HL-60 (cell line): Measurements from ENCODE around the gene BAIAP2.

Source experiments
- DNase-seq, 2 experiments: peaks; one replicate each; pipeline ENCODE4 v3.0.0-alpha.2; 2010 to 2020; ENCODE audit warnings: low read depth in 1 of 2, low spot score in 1 of 2
- H3K27ac ChIP-seq: fragments of 250-450 bp; sonication (Bioruptor Pico); replicated peaks from 2 replicates; pipeline ENCODE4 v1.5.1; 2020; ENCODE audit warnings: mild to moderate bottlenecking, moderate library complexity
- H3K27me3 ChIP-seq: fragments of 250-450 bp; sonication (Bioruptor Pico); 2 replicates; pipeline ENCODE4 v1.5.1; 2021; ENCODE audit warnings: mild to moderate bottlenecking, moderate library complexity; ENCODE audit not compliant: insufficient read depth, poor library complexity, severe bottlenecking
- H3K4me3 ChIP-seq: replicated peaks from 2 replicates; pipeline ENCODE4 v1.5.1; 2011; ENCODE audit warnings: mild to moderate bottlenecking, control low read depth, low read length; ENCODE audit not compliant: insufficient read depth
- GABPA ChIP-seq: IDR thresholded peaks from 2 replicates; pipeline ENCODE4 v1.6.1; 2012; ENCODE audit warnings: low read depth
- POLR2AphosphoS5 ChIP-seq: IDR thresholded peaks from 2 replicates; pipeline ENCODE4 v1.6.1; 2012; ENCODE audit warnings: low read depth
- SPI1 ChIP-seq: IDR thresholded peaks from 2 replicates; pipeline ENCODE4 v1.6.1; 2012; ENCODE audit warnings: low read depth, mild to moderate bottlenecking, borderline replicate concordance
- TF ChIP-seq, protein P1 (sequence below): IDR thresholded peaks from 2 replicates; pipeline ENCODE4 v1.6.1; 2012; ENCODE audit warnings: low read depth; ENCODE audit not compliant: insufficient replicate concordance
- TF ChIP-seq, protein P2 (sequence below): IDR thresholded peaks from one replicate; pipeline ENCODE4 v1.5.1; 2011; ENCODE audit warnings: low read length, control low read depth, inconsistent platforms; ENCODE audit not compliant: insufficient read depth

The BAIAP2 gene

DNA sequence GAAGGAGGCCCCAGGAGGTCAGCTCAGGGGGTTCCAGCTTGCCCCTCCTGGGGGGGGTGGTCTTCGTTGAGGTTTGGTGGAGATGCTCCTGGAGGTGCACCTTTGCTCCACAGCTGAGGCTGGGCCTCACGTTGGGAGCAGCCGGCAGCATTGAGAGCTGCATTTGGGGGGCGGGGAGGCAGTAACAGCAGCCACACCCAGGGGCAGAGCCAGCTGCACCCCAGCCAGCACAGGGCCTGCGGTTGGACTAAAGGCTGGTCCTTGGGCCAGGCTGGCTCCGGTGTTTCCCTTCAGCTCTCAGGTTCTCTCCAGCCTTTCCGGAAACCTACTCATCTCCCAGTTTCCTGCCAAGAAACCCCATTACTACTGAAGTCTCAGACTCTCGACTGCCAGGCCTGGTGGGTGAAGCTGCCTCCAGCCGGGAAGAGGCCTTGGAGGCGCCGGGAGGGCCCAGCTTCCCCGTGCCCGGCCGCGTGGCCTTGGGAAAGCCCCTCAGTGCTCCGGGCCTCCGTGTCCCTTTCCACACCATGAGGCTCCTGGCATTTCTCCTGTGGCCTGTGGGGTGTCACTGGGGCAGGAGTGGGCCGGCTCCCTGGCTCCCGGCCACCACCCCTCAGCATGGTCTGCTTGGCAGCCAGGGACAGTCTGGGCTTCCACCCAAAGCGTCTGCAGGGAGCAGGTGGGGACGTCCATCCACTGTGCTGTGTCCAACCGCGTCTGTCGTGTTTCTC, 14.0 kb upstream of the BAIAP2 start:
- DNase-seq: no peak
- TF ChIP-seq SPI1 (no peak), POLR2AphosphoS5 (no peak), GABPA (no peak)
- TF ChIP-seq, protein P1, sequence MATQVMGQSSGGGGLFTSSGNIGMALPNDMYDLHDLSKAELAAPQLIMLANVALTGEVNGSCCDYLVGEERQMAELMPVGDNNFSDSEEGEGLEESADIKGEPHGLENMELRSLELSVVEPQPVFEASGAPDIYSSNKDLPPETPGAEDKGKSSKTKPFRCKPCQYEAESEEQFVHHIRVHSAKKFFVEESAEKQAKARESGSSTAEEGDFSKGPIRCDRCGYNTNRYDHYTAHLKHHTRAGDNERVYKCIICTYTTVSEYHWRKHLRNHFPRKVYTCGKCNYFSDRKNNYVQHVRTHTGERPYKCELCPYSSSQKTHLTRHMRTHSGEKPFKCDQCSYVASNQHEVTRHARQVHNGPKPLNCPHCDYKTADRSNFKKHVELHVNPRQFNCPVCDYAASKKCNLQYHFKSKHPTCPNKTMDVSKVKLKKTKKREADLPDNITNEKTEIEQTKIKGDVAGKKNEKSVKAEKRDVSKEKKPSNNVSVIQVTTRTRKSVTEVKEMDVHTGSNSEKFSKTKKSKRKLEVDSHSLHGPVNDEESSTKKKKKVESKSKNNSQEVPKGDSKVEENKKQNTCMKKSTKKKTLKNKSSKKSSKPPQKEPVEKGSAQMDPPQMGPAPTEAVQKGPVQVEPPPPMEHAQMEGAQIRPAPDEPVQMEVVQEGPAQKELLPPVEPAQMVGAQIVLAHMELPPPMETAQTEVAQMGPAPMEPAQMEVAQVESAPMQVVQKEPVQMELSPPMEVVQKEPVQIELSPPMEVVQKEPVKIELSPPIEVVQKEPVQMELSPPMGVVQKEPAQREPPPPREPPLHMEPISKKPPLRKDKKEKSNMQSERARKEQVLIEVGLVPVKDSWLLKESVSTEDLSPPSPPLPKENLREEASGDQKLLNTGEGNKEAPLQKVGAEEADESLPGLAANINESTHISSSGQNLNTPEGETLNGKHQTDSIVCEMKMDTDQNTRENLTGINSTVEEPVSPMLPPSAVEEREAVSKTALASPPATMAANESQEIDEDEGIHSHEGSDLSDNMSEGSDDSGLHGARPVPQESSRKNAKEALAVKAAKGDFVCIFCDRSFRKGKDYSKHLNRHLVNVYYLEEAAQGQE: no peak
- TF ChIP-seq, protein P2, sequence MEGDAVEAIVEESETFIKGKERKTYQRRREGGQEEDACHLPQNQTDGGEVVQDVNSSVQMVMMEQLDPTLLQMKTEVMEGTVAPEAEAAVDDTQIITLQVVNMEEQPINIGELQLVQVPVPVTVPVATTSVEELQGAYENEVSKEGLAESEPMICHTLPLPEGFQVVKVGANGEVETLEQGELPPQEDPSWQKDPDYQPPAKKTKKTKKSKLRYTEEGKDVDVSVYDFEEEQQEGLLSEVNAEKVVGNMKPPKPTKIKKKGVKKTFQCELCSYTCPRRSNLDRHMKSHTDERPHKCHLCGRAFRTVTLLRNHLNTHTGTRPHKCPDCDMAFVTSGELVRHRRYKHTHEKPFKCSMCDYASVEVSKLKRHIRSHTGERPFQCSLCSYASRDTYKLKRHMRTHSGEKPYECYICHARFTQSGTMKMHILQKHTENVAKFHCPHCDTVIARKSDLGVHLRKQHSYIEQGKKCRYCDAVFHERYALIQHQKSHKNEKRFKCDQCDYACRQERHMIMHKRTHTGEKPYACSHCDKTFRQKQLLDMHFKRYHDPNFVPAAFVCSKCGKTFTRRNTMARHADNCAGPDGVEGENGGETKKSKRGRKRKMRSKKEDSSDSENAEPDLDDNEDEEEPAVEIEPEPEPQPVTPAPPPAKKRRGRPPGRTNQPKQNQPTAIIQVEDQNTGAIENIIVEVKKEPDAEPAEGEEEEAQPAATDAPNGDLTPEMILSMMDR: no peak
- Histone ChIP-seq H3K27me3 (peaks cover 5% of the 10 kb centered on the region), H3K27ac (no peak overlapping the region), H3K4me3 (no peak overlapping the region)

DNA sequence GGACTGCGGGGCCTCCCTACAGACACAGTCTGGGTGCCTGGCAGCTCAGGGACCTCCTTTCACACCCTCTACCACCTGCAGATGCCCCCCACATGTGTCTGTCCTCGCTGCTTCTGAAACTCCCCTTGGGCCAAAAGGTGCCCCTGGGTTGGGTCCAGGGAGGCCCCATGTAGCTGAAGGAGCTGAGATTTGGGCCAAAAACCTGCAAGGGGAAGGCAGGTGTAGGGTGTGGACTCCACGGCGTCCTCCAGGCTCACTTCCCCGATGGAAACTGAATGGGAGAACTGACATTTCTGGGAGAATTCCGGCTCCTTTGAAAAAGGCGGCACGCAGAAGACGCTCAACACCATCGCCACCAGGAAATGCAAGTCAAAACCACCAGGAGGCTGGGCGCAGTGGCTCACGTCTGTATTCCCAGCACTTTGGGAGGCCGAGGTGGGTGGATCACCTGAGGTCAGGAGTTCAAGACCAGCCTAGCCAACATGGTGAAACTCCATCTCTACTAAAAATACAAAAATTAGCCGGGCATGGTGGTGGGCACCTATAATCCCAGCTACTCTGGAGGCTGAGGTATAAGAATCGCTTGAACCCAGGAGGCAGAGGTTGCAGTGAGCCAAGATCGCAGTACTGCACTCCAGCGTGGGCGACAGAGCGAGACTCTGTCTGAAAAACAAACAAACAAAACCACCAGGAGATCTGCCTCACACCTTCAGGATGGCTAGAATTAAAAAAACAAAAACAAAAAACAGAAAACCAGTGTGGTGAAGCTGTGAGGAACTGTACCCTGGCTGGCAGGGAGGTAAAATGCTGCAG, 13.2 kb upstream of the BAIAP2 start:
- H3K27me3 ChIP-seq: peaks cover 11% of the 10 kb centered on the region
- no peak overlapping the region for H3K4me3 ChIP-seq
- no peak for DNase-seq
- TF ChIP-seq, protein P2: no peak
- TF ChIP-seq POLR2AphosphoS5 (no peak), GABPA (no peak), SPI1 (no peak)
- TF ChIP-seq, protein P1: no peak
- no peak overlapping the region for H3K27ac ChIP-seq

DNA sequence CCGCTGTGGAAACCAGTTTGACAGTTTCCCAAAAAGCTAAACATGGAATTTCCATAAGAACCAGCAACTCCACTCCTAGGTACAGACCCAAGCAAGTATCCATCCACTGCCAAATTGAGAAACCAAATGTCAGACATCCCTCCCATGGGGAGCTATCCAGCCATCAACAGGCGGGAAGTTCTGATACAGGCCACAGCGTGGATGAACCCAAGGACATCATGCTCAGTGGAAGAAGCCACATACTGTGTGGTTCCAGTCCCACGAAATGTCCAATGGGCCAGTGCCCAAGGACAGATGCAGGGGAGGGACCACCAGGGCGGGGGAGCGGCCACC, 12.6 kb upstream of the BAIAP2 start:
- TF ChIP-seq GABPA (no peak), POLR2AphosphoS5 (no peak), SPI1 (no peak)
- TF ChIP-seq, protein P1: no peak
- TF ChIP-seq, protein P2: no peak
- H3K27ac ChIP-seq: no peak overlapping the region
- peaks cover 11% of the 10 kb centered on the region for H3K27me3 ChIP-seq
- no peak for DNase-seq
- no peak overlapping the region for H3K4me3 ChIP-seq
